NCI-H460 (cell line): ENCODE measurements around the gene NPIPB6. TPM values are rescaled to one million over a fixed set of nuclear protein-coding genes. Genes with fewer than 3 reads are reported as not detected.
"Not testable (repeated sequence)": the region's sequence is repeated elsewhere in the genome, so short reads cannot be mapped to it uniquely, and the experiment has no call there.

Source experiments
- DNase-seq: peaks from one replicate; pipeline ENCODE4 v3.0.0-alpha.2; 2016; ENCODE audit warnings: low read depth; ENCODE audit errors: extremely low read depth
- polyA plus RNA-seq: library from polyadenylated mRNA; depleted of rRNA; stranded (reverse); fragments of >200 nt; gene quantifications from 2 replicates; pipeline ENCODE4 v1.2.3, GENCODE V29; 2014; cell fraction: nucleus; rRNA removed
- total RNA-seq: library from RNA; depleted of rRNA; stranded (reverse); fragments of >200 nt; shearing (Covaris generic); gene quantifications from 2 replicates; pipeline ENCODE4 v1.2.3, GENCODE V29; 2014; rRNA removed

The NPIPB6 gene
- total RNA-seq: 0.10 and 0.58 TPM in 2 replicates
- polyA plus RNA-seq: 0.33 TPM in 1 of 2 replicates, not detected in the other

GRCh38 chr16:28363408-28363807 is at the start of gene NPIPB6:
TSS of gene NPIPB6 (minus strand) at chr16:28363508. CDS start at chr16:28362822, 686 bp downstream.
- DNase-seq: not testable (repeated sequence)

- not testable (repeated sequence) for DNase-seq
Observed at GRCh38 chr16:28403220-28404072, 40.1 kb upstream of the NPIPB6 start, which contains the start of gene EIF3CL. TSS of gene EIF3CL (minus strand) at chr16:28403841. CDS start at chr16:28403618, 223 bp downstream.

GRCh38 chr16:28392054-28392453 is 28.7 kb upstream of the NPIPB6 start:
- not testable (repeated sequence) for DNase-seq

GRCh38 chr16:28382177-28382867 is 19.0 kb upstream of the NPIPB6 start:
- not testable (repeated sequence) for DNase-seq

- DNase-seq: not testable (repeated sequence)
Observed at GRCh38 chr16:28377822-28378221, 14.5 kb upstream of the NPIPB6 start.

GRCh38 chr16:28377108-28377625 is 13.9 kb upstream of the NPIPB6 start:
- not testable (repeated sequence) for DNase-seq

- DNase-seq: not testable (repeated sequence)
Observed at GRCh38 chr16:28375115-28375514, 11.8 kb upstream of the NPIPB6 start.

- DNase-seq: not testable (repeated sequence)
Observed at GRCh38 chr16:28374281-28374680, 11.0 kb upstream of the NPIPB6 start.

GRCh38 chr16:28367926-28368325 is 4.6 kb upstream of the NPIPB6 start:
- DNase-seq: not testable (repeated sequence)

- not testable (repeated sequence) for DNase-seq
Observed at GRCh38 chr16:28364268-28365173, 1.2 kb upstream of the NPIPB6 start.

GRCh38 chr16:28362600-28362999 is 708 bp downstream of the NPIPB6 start:
- DNase-seq: not testable (repeated sequence)

GRCh38 chr16:28338230-28338629 is 25.1 kb downstream of the NPIPB6 start:
- DNase-seq: not testable (repeated sequence)

- DNase-seq: not testable (repeated sequence)
Observed at GRCh38 chr16:28336940-28337710, 26.2 kb downstream of the NPIPB6 start.

GRCh38 chr16:28335678-28336077 is 27.6 kb downstream of the NPIPB6 start:
- DNase-seq: not testable (repeated sequence)

- DNase-seq: not testable (repeated sequence)
Observed at GRCh38 chr16:28332632-28333031, 30.7 kb downstream of the NPIPB6 start.

GRCh38 chr16:28330981-28331380 is 32.3 kb downstream of the NPIPB6 start:
- not testable (repeated sequence) for DNase-seq

GRCh38 chr16:28330232-28330631 is 33.1 kb downstream of the NPIPB6 start:
- DNase-seq: not testable (repeated sequence)

GRCh38 chr16:28326881-28327610 is 36.3 kb downstream of the NPIPB6 start:
- DNase-seq: peak; percentile 35
